CD4-positive, alpha-beta T cell treated with Interleukin-4 for 1 hour (primary cell): ENCODE measurements around the gene SMPD1.
A peak's percentile ranks its signal among the peaks of the same experiment; 100 is the strongest.

Source experiments
- DNase-seq, 2 donors: peaks; one replicate each; pipeline ENCODE4 v3.0.0-alpha.2; 2020 to 2022

Gene SMPD1

GRCh38 chr11:6389905-6390717, at the start of gene SMPD1:
Gene SMPD1 (plus strand): TSS chr11:6390474. CDS start chr11:6390599, 125 bp downstream.
- peak; percentile 95 for DNase-seq

GRCh38 chr11:6345366-6345765, 44.9 kb upstream of the SMPD1 start:
- DNase-seq = no peak

GRCh38 chr11:6350043-6350442, 40.2 kb upstream of the SMPD1 start:
- no peak for DNase-seq

- DNase-seq = no peak
These were observed 39.8 kb upstream of the SMPD1 start for GRCh38 chr11:6350486-6350885.

- DNase-seq = no peak
These were observed 38.4 kb upstream of the SMPD1 start for GRCh38 chr11:6351782-6352382.

- peak; percentile 60 for DNase-seq
These were observed 36.8 kb upstream of the SMPD1 start for GRCh38 chr11:6353367-6353987.

- no peak for DNase-seq
These were observed 35.4 kb upstream of the SMPD1 start for GRCh38 chr11:6354651-6355485.

GRCh38 chr11:6356503-6357055, 33.7 kb upstream of the SMPD1 start:
- DNase-seq = no peak

- no peak for DNase-seq
These were observed 33.1 kb upstream of the SMPD1 start for GRCh38 chr11:6357222-6357621.

- DNase-seq = no peak
These were observed 30.1 kb upstream of the SMPD1 start for GRCh38 chr11:6360183-6360582.

- DNase-seq = no peak
These were observed 27.9 kb upstream of the SMPD1 start for GRCh38 chr11:6362185-6362872.

- DNase-seq = peak; percentile 60 to 65
These were observed 27.2 kb upstream of the SMPD1 start for GRCh38 chr11:6362873-6363678.

- no peak for DNase-seq
These were observed 24.6 kb upstream of the SMPD1 start for GRCh38 chr11:6365659-6366058.

GRCh38 chr11:6371825-6372224, 18.4 kb upstream of the SMPD1 start:
- no peak for DNase-seq

- DNase-seq = no peak
These were observed 12.2 kb upstream of the SMPD1 start for GRCh38 chr11:6377902-6378639.

- DNase-seq = no peak
These were observed 11.7 kb upstream of the SMPD1 start for GRCh38 chr11:6378640-6378989.

- no peak for DNase-seq
These were observed 5.1 kb upstream of the SMPD1 start for GRCh38 chr11:6385046-6385777.

- no peak for DNase-seq
These were observed 2.3 kb upstream of the SMPD1 start for GRCh38 chr11:6387811-6388599.

- DNase-seq = no peak
These were observed 1.5 kb upstream of the SMPD1 start for GRCh38 chr11:6388748-6389147.
